NCI-H446 (cell line): Measurements from ENCODE around the gene AQP4.

Experiments
- DNase-seq, 2 experiments: peaks; one replicate each; lab custom pipeline; 2025; lab: John Stamatoyannopoulos, UW

AQP4 gene

GRCh38 chr18:26840965-26841364 lies 24.5 kb downstream of the AQP4 start:
- DNase-seq = no peak

DNA sequence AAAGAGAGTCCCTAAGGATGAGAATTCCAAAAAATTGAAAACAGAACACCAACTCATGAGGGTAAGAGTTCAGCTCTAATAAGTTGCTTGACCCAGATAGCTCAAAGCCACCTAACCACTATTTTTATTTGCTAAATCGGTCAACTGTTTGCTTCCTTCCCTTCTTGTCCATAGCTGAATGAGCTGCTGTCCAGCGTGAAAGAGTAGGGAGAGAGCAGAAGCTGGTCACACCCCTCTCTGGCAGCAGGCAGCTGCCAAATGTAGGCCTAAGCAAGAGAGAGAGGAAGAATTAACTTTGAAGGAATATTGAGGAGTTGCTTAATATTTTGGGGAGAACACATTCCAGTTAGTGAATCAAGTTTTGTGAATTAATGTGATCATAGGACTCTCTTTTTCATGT lies 25.9 kb downstream of the AQP4 start:
- no peak for DNase-seq

DNA sequence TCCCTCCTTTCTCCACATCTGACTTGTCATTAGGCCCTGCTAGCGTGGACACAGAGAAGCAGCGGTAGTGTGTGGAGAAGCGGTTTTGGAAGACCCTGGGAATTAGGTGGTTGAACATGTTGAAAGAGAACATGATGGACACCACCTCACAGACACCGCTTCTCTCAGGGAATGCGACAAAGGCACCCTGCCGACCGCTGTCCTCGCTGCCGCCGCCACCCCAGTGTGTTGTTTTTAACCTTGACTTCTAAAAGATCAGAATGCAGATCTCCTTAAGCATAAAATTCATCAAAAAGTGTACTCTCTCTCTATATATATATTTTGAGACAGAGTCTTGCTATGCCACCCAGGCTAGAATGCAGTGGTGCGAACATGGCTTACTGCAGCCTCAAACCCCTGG lies 33.2 kb downstream of the AQP4 start:
- no peak for DNase-seq

- no peak for DNase-seq
These were observed 37.9 kb downstream of the AQP4 start for GRCh38 chr18:26827581-26827980.

DNA sequence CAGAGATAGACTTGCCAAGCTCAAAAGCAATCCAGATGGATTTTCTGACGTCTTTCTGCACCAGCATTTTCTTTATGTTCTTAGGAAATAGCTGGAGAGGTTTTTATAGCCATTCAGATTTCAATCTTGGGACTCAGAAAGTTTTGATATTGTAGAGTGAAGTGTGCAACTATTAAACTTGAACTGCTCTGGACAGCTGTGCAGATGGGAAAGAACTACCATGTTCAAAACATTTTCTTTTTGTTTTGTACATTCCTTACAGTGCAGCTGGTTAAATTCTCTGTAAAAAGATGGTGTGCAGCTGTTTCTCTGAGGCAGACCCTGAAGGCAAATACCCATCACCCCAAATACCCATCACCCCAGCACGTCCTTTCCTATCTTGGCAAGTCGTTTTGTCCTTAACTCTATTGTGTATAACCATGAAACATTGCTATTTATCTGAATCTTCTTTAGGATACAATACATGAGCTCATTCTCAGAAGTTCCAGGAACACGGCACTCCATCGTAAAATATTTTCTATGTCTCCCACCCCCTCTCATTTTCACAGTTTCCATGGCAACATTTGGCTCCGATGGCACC lies 38.8 kb downstream of the AQP4 start:
- DNase-seq = no peak

GRCh38 chr18:26821181-26821580 lies 44.3 kb downstream of the AQP4 start:
- no peak for DNase-seq

DNA sequence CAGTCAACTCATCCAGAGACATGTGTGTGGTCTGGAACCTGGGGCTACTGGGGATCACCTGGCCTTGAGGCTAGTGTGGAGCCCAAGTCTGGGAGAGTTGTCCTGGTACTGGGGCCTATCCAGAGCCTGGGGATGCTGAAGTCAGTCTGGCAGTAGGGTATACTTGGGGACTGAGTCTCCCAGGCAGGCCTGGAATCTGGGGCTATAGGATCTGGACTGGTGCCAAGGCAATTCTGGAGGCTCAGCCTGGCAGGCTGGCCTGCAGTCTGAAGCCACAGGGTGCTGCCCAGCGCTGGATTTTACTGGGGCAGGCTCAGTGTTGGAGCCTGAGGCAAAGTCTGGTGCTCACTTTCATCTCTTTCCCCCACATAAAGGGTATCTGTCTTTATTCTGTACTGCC lies 46.5 kb downstream of the AQP4 start:
- no peak for DNase-seq

DNA sequence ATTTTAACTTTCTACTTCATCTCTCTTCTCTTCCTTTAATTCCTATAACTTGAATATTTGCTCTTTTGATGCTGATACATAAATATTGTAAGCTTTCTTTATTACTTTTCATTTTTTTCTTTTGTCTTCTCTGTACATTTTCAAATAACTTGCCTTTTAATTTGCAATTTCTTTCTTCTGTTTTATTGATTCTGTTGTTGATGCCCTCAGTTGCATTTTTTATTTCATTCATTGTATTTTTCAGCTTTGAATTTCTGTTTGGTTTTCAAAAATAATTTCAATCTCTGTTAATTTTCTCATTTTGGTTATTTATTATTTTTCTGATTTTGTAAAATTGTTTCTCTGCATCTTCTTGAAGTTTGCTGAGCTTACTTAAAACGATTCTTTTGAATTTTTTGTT lies 47.0 kb downstream of the AQP4 start:
- no peak for DNase-seq

DNA sequence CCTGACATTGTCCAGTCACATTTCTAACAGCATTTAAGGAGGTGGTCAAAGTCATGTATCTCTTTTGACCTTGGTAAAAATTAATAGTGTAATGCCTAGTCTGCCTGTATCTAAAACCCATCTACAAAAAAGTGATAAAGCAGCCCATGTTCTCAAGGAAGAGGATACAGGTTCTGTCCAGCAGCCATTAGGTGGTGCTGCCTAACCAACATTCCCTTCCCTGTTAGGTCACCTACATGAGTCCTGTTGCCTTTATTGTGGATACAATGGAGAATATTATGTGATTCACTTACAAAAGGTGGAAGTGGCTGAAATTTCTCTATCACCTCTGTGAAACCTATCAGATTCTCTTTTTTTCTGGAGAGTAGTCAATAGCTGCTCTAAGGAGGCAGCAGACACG lies 52.5 kb downstream of the AQP4 start:
- no peak for DNase-seq

DNA sequence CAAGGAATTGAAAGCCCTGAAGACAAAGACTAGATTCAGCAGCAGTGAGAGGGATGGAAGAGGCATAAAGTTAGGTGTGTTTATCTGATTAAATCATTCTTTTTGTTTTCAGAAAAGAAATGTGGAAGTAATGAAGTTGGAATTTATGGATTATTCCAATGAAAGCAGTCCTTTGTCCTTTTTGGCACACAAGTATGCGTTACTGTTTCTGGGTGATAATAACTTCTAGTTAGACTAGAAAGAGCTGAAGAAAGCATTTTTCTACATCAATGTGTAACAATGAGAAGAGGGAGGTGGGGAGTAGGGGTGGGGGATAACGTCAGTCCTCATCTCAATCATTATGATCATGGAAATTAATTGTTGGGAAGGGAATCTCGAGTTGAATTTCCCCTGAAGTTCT lies 53.0 kb downstream of the AQP4 start:
- DNase-seq = no peak

DNA sequence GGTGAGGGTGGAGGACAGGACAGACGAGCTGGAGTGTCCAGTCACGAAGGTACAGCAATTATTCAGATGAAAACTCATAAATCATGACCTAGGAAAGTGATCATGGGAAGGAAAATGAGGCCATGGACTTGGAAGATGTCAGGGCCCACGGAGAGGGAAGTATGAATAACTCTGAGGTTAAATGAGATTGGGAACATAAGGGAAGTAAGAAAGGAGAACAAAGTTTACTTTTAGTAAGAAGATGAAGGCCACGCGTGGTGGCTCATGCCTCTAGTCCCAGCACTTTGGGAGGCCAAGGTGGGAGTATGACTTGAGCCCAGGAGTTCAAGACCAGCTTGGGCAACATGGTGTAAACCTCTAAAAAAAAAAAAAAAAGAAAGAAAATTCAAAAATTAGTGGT lies 56.2 kb downstream of the AQP4 start:
- DNase-seq = no peak

GRCh38 chr18:26806224-26806623 lies 59.3 kb downstream of the AQP4 start:
- DNase-seq = no peak

DNA sequence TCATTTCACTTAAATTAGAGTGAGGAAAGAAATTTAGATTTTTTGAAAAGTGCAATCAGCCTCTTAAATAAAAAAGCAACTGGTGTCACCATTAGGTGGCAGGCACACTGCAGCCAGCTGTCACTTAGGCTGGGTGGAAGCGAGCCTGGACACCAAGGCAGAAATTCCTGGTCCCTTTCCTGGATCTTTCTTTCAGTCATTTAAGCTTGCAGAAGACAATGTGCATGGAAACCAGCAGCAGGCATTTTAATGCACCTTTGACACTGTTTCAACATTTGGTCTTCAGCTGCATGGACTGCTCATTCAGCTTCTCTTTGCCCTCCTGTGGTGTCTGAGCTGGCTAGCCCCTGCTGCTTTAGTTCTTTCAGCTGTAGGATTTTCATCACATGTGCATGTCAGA lies 61.0 kb downstream of the AQP4 start:
- DNase-seq = no peak

GRCh38 chr18:26803643-26804042 lies 61.9 kb downstream of the AQP4 start:
- DNase-seq = no peak

DNA sequence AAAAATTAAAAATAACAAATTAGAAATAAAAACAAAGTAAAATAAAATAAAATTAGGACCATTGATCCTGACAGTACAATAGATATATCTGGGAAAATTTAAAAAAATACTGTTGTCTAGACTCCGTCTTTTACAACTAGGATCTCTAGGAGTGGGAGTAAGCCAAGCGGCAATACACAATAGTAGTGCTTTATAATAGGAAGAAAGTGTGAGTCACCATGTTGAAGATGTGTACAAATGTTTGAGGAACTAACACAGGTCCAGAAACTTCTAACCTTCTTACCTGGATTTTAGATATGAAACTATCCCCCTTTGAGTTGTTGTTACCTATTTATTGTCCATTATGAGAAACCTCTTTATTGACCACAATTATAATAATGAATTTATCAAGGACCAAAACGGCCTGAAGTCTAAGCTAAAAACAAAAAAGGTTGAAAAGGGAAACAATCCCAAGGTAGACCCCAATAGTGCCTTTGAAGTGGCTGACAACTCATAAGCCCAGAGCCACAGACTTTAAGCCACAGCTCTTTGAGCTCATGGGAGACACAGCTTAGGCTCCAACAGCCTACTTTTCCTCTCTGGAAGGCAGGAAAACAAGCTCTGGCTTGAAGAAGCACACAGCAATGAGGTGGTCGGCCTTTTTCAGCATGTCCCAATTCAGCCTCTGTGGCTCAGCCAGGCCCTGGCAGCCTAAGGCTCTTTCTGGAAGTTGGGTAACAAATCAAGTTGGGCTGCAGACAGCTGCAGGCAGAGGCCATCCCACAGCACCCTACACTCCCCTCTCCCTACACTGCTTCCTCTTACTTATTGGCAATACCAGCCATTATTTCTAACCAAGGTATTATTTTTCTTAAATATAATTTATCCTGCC lies 62.9 kb downstream of the AQP4 start:
- DNase-seq = no peak
